ENCODE measurements around the gene YIPF2.
"Not testable (repeated sequence)": the region's sequence is repeated elsewhere in the genome, so short reads cannot be mapped to it uniquely, and the experiment has no call there.

YIPF2 gene

DNA sequence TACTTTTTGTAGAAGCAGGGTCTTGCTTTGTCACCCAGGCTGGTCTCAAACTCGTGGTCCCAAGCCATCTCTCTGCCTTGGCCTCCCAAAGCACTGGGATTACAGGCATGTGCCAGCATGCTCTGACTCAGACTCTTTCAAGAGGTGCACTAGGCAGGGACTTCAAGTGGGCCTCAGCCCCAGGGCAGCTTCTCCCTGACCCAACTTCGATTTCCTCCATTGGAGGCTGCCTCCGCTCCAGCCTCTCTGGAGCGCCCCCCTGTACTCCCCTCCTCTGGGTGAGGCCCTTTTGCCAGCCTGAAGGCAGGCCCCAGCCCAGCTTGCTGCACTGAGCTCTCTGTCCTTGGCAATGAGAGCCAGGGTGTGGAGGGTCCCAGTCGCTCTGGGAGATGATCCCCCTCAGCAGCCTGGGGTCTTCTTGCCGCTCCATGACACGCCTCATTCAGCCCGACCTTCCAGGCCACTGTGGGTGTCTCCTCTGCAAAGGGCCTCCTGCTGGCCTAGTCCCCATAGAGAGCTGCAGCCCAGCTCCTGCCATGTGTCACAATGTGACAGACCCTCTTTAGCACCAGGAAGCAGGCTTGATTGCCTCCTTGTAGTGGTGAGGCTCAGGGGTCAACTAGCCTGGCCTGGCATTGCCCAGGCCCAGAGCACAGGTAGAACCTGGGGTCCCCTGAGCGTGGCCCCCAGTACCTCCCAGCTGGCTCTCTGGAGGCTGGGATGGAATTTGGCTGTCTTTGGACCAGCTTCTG is 40.6 kb downstream of the YIPF2 start:
- no peak overlapping the region for H3K4me3 ChIP-seq (replicated peaks in 1 of 2; ENCODE audit: low read depth in 2 of 2, low read length in 2 of 2)
- TF ChIP-seq, protein P1, sequence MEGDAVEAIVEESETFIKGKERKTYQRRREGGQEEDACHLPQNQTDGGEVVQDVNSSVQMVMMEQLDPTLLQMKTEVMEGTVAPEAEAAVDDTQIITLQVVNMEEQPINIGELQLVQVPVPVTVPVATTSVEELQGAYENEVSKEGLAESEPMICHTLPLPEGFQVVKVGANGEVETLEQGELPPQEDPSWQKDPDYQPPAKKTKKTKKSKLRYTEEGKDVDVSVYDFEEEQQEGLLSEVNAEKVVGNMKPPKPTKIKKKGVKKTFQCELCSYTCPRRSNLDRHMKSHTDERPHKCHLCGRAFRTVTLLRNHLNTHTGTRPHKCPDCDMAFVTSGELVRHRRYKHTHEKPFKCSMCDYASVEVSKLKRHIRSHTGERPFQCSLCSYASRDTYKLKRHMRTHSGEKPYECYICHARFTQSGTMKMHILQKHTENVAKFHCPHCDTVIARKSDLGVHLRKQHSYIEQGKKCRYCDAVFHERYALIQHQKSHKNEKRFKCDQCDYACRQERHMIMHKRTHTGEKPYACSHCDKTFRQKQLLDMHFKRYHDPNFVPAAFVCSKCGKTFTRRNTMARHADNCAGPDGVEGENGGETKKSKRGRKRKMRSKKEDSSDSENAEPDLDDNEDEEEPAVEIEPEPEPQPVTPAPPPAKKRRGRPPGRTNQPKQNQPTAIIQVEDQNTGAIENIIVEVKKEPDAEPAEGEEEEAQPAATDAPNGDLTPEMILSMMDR (IDR thresholded peaks at IDR 0.05; ENCODE audit: low read depth, low read length): no peak

DNA sequence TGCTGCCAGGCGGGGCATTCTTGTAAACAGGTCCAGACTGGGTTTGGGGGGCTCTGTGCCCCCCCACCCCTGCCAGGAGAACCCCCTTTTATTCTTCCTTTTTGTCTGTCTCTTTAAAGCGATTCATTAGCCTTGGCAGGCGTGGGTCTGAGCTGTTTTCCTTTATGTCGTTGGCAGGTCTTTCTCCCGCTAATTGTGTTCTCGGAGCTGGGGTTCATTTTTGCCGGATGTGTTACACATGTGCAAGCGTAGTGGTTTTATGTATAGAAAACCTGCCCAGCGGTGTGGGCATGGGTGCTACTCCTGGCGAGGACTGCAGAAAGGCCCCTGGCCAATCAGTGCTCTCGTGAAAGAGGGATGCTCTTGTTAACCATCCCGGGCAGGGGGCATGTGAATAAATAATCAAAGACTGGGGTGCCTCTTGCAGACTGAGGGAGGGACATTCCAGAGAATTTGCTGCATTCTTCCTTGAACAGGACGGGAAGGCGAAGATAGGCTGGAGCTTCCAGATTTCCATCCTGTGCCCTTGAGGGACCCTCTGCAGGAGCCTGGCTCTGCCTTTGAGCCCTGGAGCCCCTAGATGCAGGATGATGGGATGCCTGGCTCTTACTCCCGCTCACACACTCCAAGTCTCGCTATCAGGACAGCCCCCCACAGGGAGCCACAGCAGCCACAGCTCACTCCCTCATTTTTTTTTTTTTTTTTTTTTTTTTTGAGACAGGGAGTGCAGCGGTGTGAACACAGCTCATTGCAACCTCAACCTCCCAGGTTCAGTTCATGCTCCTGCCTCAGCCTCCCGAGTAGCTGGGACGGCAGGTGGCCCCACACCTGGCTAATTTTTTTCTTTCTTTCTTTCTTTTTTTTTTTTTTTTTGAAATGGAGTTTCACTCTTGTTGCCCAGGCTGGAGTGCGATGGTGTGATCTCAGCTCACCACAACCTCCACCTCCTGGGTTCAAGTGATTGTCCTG is 43.0 kb downstream of the YIPF2 start:
- H3K4me3 ChIP-seq (replicated peaks in 1 of 2; ENCODE audit: low read depth in 2 of 2, low read length in 2 of 2): no peak overlapping the region
- TF ChIP-seq, protein P1 (IDR thresholded peaks at IDR 0.05; ENCODE audit: low read depth, low read length): no peak
- no peak for DNase-seq (ENCODE audit: low read depth in 2 of 2)

More for the DNA sequence above, 40.6 kb downstream of the YIPF2 start:
- no peak for DNase-seq (ENCODE audit: low read depth in 2 of 2)

DNA sequence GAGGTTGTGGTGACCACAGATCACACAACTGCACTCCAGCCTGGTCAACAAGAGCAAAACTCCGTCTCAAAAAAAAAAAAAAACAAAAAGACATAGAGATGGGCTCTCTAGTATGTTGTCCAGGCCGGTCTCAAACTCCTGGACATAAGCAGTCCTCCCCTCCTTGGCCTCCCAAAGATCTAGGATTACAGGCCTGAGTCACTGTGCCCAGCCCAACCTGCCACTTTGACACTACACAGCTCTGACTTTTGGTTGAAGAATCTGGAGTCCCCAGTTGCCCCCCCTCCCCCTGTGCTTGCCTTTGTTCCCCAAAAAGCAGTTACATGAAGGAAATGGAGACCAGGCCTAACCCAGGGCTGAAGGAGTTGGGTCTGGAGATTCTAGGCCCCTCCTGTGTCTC is 44.2 kb downstream of the YIPF2 start:
- TF ChIP-seq, protein P1 (IDR thresholded peaks at IDR 0.05; ENCODE audit: low read depth, low read length): no peak
- H3K4me3 ChIP-seq (replicated peaks in 1 of 2; ENCODE audit: low read depth in 2 of 2, low read length in 2 of 2): no peak overlapping the region
- peak; percentile 67 to 68 for DNase-seq (ENCODE audit: low read depth in 2 of 2)

DNA sequence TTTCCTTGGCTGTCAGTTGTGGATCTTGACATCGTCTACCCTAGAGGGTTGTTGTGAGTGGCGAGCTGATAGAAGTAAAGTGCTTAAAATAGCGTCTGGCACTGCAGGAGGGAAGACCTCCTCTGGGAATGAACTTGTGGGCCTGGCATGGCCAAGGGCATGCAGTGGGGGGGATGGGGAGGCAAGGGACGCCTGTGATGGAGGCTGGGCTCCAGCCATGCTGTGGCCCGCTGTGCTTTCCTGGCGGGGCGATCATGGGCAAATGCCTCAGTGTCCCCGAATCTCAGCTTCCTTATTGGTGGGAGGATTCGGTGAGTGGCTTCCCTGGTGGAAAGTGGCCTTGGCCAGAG is 46.4 kb downstream of the YIPF2 start:
- no peak overlapping the region for H3K4me3 ChIP-seq (replicated peaks in 1 of 2; ENCODE audit: low read depth in 2 of 2, low read length in 2 of 2)
- DNase-seq (ENCODE audit: low read depth in 2 of 2): no peak
- TF ChIP-seq, protein P1 (IDR thresholded peaks at IDR 0.05; ENCODE audit: low read depth, low read length): no peak

DNA sequence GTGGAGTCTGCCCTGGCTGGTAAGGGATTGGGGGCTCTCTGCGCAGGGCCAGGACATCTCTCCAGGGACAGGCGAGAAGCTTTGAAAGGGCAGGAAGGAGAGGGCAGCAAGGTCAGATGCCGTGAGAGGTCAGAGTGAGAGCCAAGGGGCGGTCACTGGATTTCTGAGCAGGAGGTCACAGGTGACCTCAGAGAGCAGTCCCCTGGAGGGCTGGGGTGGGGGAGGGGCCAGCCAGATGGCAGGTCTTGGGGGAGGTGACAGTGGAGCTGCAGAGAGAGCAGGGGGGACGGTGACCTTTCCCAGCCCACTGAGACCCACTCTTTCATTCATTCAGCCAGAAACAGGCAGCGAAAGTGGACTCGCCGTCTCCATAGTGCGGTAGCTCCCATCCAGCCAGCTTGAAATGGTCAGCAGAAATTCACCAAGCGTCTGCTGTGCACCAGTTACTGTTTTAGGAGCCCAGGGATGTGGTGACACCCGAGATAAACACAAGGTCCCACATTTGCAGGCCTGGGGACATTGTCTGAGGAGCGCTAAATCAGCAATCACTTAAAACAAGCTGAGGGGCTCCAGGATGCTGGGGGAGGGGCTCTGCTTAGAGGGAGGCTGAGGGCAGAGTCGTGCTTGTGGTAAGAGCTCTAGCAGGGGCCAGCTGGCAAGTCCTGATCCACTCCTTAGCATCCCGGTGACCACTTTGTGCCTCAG is 46.9 kb downstream of the YIPF2 start:
- TF ChIP-seq, protein P1 (IDR thresholded peaks at IDR 0.05; ENCODE audit: low read depth, low read length): no peak
- H3K4me3 ChIP-seq (replicated peaks in 1 of 2; ENCODE audit: low read depth in 2 of 2, low read length in 2 of 2): no peak overlapping the region
- no peak for DNase-seq (ENCODE audit: low read depth in 2 of 2)

DNA sequence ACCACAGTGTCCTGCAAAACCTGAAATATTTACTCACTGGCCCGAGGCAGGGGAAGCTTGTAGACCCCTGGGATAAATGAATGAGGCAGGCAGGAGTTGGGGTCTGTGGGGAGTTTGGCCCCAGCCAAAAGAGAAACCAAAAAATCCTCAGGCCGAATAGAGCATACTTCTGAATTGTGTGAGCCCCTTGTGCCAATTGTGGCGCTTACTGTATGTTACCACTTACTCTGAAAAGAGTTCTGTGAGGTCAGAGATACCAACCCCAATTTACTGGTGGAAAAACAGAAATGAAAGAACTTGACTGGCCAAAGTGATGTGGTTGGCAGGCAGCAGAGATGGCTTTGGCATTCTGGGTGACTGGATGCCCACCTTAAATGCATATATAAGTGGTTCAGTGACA is 50.2 kb downstream of the YIPF2 start:
- TF ChIP-seq, protein P1 (IDR thresholded peaks at IDR 0.05; ENCODE audit: low read depth, low read length): no peak
- H3K4me3 ChIP-seq (replicated peaks in 1 of 2; ENCODE audit: low read depth in 2 of 2, low read length in 2 of 2): no peak overlapping the region
- no peak for DNase-seq (ENCODE audit: low read depth in 2 of 2)

DNA sequence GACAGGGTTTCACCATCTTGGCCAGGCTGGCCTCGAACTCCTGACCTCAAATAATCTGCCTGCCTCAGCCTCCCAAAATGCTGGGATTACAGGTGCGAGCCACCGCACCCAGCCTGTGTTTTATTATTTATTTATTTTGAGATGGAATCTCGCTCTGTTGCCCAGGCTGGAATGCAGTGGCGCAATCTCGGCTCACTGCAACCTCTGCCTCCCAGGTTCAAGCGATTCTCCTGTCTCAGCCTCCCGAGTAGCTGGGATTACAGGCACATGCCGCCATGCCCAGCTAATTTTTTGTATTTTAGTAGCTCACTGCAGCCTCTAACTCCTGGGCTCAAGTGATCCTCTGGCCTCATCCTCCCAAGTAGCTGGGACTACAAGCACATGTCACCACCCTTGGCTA is 50.8 kb downstream of the YIPF2 start:
- not testable (repeated sequence) for H3K4me3 ChIP-seq (replicated peaks in 1 of 2; ENCODE audit: low read depth in 2 of 2, low read length in 2 of 2); DNase-seq (ENCODE audit: low read depth in 2 of 2)
